ENCODE measurements around the gene HEMGN. TPM values are rescaled to one million over a fixed set of nuclear protein-coding genes. Genes with fewer than 3 reads are reported as not detected.

HEMGN gene
- total RNA-seq, 1 experiment from 2014 or later, result not detected

DNA sequence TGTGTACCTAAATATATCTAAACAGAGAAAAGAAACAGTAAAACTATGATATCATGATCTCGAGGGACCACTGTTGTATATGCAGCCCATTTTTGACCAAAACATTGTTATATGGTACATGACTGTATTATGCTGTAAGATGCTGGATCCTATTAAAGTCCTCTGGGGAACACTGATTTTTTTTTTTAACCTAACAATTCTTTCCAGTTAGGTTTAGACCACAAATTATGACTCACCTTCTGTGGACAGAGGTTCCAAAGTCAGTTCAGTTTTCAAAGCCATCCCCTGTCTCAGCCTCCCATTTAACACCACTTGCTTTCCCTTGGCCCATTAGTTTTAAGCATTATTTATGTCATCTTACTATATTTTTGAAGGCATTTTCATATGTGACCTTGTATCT is 42.8 kb downstream of the HEMGN start:
- no TSS peak for BruUV-seq (replicated peaks)
- Mint-ChIP-seq H3K9me3 (ENCODE audit: unreplicated experiment) (no peaks in the 10 kb centered on the region), H3K4me1 (ENCODE audit: low read depth, unreplicated experiment) (no peaks in the 10 kb centered on the region), H3K4me3 (ENCODE audit: unreplicated experiment) (no peak overlapping the region), H3K27me3 (ENCODE audit: insufficient read depth, unreplicated experiment) (no peaks in the 10 kb centered on the region), H3K27ac (ENCODE audit: unreplicated experiment) (no peak overlapping the region), H3K36me3 (ENCODE audit: insufficient read depth, unreplicated experiment) (peaks cover 6% of the 10 kb centered on the region)
- Histone ChIP-seq H3K27me3 (replicated peaks; ENCODE audit: control insufficient read depth, insufficient read depth, low read length) (no peaks in the 10 kb centered on the region), H3K9me3 (no peaks in the 10 kb centered on the region), H3K4me3 (ENCODE audit: low read depth, low read length) (no peak overlapping the region), H3K36me3 (ENCODE audit: control insufficient read depth, insufficient read depth, low read length) (no peaks in the 10 kb centered on the region), H3K4me1 (no peaks in the 10 kb centered on the region)
- no peak for TF ChIP-seq CTCF (IDR thresholded peaks at IDR 0.05; ENCODE audit: insufficient read depth in 1 of 2, low read depth in 1 of 2, low read length in 1 of 2, severe bottlenecking in 1 of 2, unreplicated experiment in 1 of 2)
- no peak for DNase-seq
- intact Hi-C loops (cut with micrococcal nuclease; ENCODE audit: unreplicated experiment), result no loop called here
- ChIA-PET CTCF (interaction anchor here (1.1 kb wide), 2 partner anchors 180 to 198 kb away, joined by 3 to 4 read pairs; partner anchors contain the start of gene XPA), POLR2A (no interaction called here)

DNA sequence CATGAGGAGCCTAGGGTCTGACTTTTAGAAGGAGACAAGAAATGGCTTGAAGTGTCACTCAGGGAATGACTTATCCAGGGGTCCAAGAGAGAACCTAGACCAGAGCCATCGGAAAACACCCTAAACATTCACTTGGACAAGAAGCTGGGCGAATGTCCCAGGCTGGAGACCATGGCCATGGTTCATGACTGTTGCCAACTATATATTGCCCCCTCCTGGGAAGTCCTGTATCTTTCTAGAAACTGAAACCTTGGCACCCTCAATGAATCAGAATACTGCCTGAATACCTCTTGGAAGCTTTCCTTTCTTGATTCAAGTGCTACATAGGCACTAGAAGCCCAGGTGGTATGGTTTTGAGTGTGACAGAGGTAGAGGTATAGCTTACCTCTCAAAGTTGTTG is 45.6 kb downstream of the HEMGN start:
- intact Hi-C loops (cut with micrococcal nuclease; ENCODE audit: unreplicated experiment), result no loop called here
- no peak for DNase-seq
- H3K36me3 ChIP-seq (ENCODE audit: control insufficient read depth, insufficient read depth, low read length), result no peaks in the 10 kb centered on the region
- Mint-ChIP-seq H3K4me3 (ENCODE audit: unreplicated experiment) (no peak overlapping the region), H3K27me3 (ENCODE audit: insufficient read depth, unreplicated experiment) (no peaks in the 10 kb centered on the region), H3K27ac (ENCODE audit: unreplicated experiment) (no peak overlapping the region), H3K9me3 (ENCODE audit: unreplicated experiment) (no peaks in the 10 kb centered on the region), H3K36me3 (ENCODE audit: insufficient read depth, unreplicated experiment) (no peaks in the 10 kb centered on the region), H3K4me1 (ENCODE audit: low read depth, unreplicated experiment) (no peaks in the 10 kb centered on the region)
- no peaks in the 10 kb centered on the region for H3K4me1 ChIP-seq
- no TSS peak for BruUV-seq (replicated peaks)
- CTCF ChIA-PET, result interaction anchor here (0.9 kb wide), 1 partner anchor 10 kb away, joined by 3 read pairs; no protein-coding TSS in a partner anchor
- H3K27me3 ChIP-seq (replicated peaks; ENCODE audit: control insufficient read depth, insufficient read depth, low read length), result no peaks in the 10 kb centered on the region
- POLR2A ChIA-PET, result no interaction called here
- TF ChIP-seq CTCF (IDR thresholded peaks at IDR 0.05; ENCODE audit: insufficient read depth in 1 of 2, low read depth in 1 of 2, low read length in 1 of 2, severe bottlenecking in 1 of 2, unreplicated experiment in 1 of 2), result no peak
- 0 out of 2 replicates have a peak, but pooled peaks cover 2% of the 10 kb centered on the region for H3K9me3 ChIP-seq
- no peak overlapping the region for H3K4me3 ChIP-seq (ENCODE audit: low read depth, low read length)

DNA sequence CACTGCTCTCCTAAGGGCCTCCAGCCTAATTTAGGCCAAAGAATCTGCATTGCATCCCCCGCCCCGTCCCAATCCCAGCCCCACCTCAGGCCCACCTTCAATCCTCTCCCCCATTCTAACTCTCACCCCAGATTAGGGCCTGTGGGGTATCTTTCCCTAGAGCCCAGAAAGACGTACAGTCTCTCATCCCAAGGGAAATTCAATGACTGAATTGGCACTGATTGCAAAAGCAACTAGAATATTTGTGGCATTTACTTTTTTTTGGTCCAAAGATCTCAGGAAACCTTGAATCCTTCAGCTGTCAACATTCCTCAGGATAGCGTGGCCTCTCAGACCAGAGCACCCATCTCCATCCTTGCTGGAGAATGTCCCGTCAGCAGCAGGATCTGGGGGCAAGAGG is 46.2 kb downstream of the HEMGN start:
- H3K27me3 ChIP-seq (replicated peaks; ENCODE audit: control insufficient read depth, insufficient read depth, low read length), result no peaks in the 10 kb centered on the region
- DNase-seq, result no peak
- no peaks in the 10 kb centered on the region for H3K36me3 ChIP-seq (ENCODE audit: control insufficient read depth, insufficient read depth, low read length)
- intact Hi-C loops (cut with micrococcal nuclease; ENCODE audit: unreplicated experiment), result loop anchor here (2.0 kb wide), 1 partner anchor 181 kb away; no protein-coding TSS in a partner anchor
- no TSS peak for BruUV-seq (replicated peaks)
- POLR2A ChIA-PET, result no interaction called here
- Mint-ChIP-seq H3K4me1 (ENCODE audit: low read depth, unreplicated experiment) (no peaks in the 10 kb centered on the region), H3K9me3 (ENCODE audit: unreplicated experiment) (no peaks in the 10 kb centered on the region), H3K27ac (ENCODE audit: unreplicated experiment) (no peak overlapping the region), H3K36me3 (ENCODE audit: insufficient read depth, unreplicated experiment) (no peaks in the 10 kb centered on the region), H3K27me3 (ENCODE audit: insufficient read depth, unreplicated experiment) (no peaks in the 10 kb centered on the region), H3K4me3 (ENCODE audit: unreplicated experiment) (no peak overlapping the region)
- no peak for TF ChIP-seq CTCF (IDR thresholded peaks at IDR 0.05; ENCODE audit: insufficient read depth in 1 of 2, low read depth in 1 of 2, low read length in 1 of 2, severe bottlenecking in 1 of 2, unreplicated experiment in 1 of 2)
- CTCF ChIA-PET, result no interaction called here
- H3K9me3 ChIP-seq, result 0 out of 2 replicates have a peak, but pooled peaks cover 2% of the 10 kb centered on the region
- no peaks in the 10 kb centered on the region for H3K4me1 ChIP-seq
- no peak overlapping the region for H3K4me3 ChIP-seq (ENCODE audit: low read depth, low read length)

All from Caco-2 (cell line).